ENCODE results near the gene TMEM239. TPM values are rescaled to one million over a fixed set of nuclear protein-coding genes. Genes with fewer than 3 reads are reported as not detected.

TMEM239 gene
- total RNA-seq, 2 donors from 2014 or later: not detected

- Histone ChIP-seq H3K27me3 (no peaks in the 10 kb centered on the region), H3K4me1 (peaks cover 5% of the 10 kb centered on the region), H3K36me3 (replicated peaks in 1 of 2; ENCODE audit: insufficient read depth in 1 of 2, low read depth in 2 of 2) (no peaks in the 10 kb centered on the region), H3K4me3 (no peak overlapping the region), H3K9me3 (no peaks in the 10 kb centered on the region), H3K27ac (no peak overlapping the region)
- intact Hi-C loops (cut with DNase I): no loop called here
- WGBS, 2 donors: 71 to 82% methylated on average over 9 of the region's 9 CpGs
- DNase-seq: no peak
- ATAC-seq: no peak
- TF ChIP-seq CTCF (IDR thresholded peaks at IDR 0.05) (no peak), POLR2A (IDR thresholded peaks at IDR 0.05) (no peak)
These were observed 42.4 kb upstream of the TMEM239 start for GRCh38 chr20:2773812-2774211.

- Histone ChIP-seq H3K4me1 (no peaks in the 10 kb centered on the region), H3K9me3 (no peaks in the 10 kb centered on the region), H3K4me3 (no peak overlapping the region), H3K27ac (no peak overlapping the region), H3K27me3 (no peaks in the 10 kb centered on the region), H3K36me3 (replicated peaks in 1 of 2; ENCODE audit: insufficient read depth in 1 of 2, low read depth in 2 of 2) (no peaks in the 10 kb centered on the region)
- ATAC-seq (no peak), DNase-seq (no peak)
- WGBS, 2 donors: 78 to 80% methylated on average over 3 of the region's 3 CpGs
- TF ChIP-seq POLR2A (IDR thresholded peaks at IDR 0.05): no peak
- TF ChIP-seq CTCF (IDR thresholded peaks at IDR 0.05): no peak
- intact Hi-C loops (cut with DNase I): no loop called here
These were observed 41.0 kb upstream of the TMEM239 start for GRCh38 chr20:2775139-2775538.

GRCh38 chr20:2778602-2779321 lies 37.4 kb upstream of the TMEM239 start:
- WGBS, 2 donors: 71 to 84% methylated on average over 10 of the region's 10 CpGs
- no peak overlapping the region for H3K27ac ChIP-seq
- ATAC-seq: no peak
- DNase-seq: no peak
- intact Hi-C loops (cut with DNase I): no loop called here
- no peaks in the 10 kb centered on the region for H3K9me3 ChIP-seq
- H3K4me3 ChIP-seq: no peak overlapping the region
- no peaks in the 10 kb centered on the region for H3K27me3 ChIP-seq
- TF ChIP-seq CTCF (IDR thresholded peaks at IDR 0.05): no peak
- no peak for TF ChIP-seq POLR2A (IDR thresholded peaks at IDR 0.05)
- H3K36me3 ChIP-seq (replicated peaks in 1 of 2; ENCODE audit: insufficient read depth in 1 of 2, low read depth in 2 of 2): no peaks in the 10 kb centered on the region
- H3K4me1 ChIP-seq: no peaks in the 10 kb centered on the region

- intact Hi-C loops (cut with DNase I): no loop called here
- Histone ChIP-seq H3K9me3 (no peaks in the 10 kb centered on the region), H3K4me1 (no peaks in the 10 kb centered on the region), H3K36me3 (replicated peaks in 1 of 2; ENCODE audit: insufficient read depth in 1 of 2, low read depth in 2 of 2) (no peaks in the 10 kb centered on the region), H3K27ac (no peak overlapping the region), H3K4me3 (no peak overlapping the region), H3K27me3 (no peaks in the 10 kb centered on the region)
- ATAC-seq (no peak), DNase-seq (no peak)
- TF ChIP-seq POLR2A (IDR thresholded peaks at IDR 0.05) (no peak), CTCF (IDR thresholded peaks at IDR 0.05) (no peak)
- 27 to 28% methylated on average over 3 of the region's 3 CpGs for WGBS, 2 donors
These were observed 35.2 kb upstream of the TMEM239 start for GRCh38 chr20:2780948-2781347.
